Activated naive CD8-positive, alpha-beta T cell treated with anti-CD3 and anti-CD28 coated beads, Interleukin-2, amount 50 U/mL, for 24 hours (primary cell): ENCODE data around the gene SART3.
"Not testable (repeated sequence)": the region's sequence is repeated elsewhere in the genome, so short reads cannot be mapped to it uniquely, and the experiment has no call there.

Experiments
- ATAC-seq: fragments of 150-1000 bp; cut with Tn5 transposase; one replicate; pipeline ENCODE4 v1.10.0; 2021
- DNase-seq: peaks from one replicate; pipeline ENCODE4 v3.0.0; 2021
- H3K27ac Mint-ChIP-seq: one replicate; pipeline ENCODE4 v1.8.0; 2021; ENCODE audit warnings: mild to moderate bottlenecking, mixed read lengths
- H3K27me3 Mint-ChIP-seq: one replicate; pipeline ENCODE4 v1.8.0; 2021; ENCODE audit warnings: mixed read lengths
- H3K36me3 Mint-ChIP-seq: one replicate; pipeline ENCODE4 v1.8.0; 2021; ENCODE audit warnings: low read depth, mixed read lengths
- H3K4me1 Mint-ChIP-seq: one replicate; pipeline ENCODE4 v1.8.0; 2021; ENCODE audit warnings: mixed read lengths
- H3K4me3 Mint-ChIP-seq: one replicate; pipeline ENCODE4 v1.8.0; 2021; ENCODE audit warnings: mild to moderate bottlenecking, moderate library complexity, mixed read lengths
- H3K9me3 Mint-ChIP-seq: one replicate; pipeline ENCODE4 v1.8.0; 2021; ENCODE audit warnings: mixed read lengths

SART3 gene

DNA sequence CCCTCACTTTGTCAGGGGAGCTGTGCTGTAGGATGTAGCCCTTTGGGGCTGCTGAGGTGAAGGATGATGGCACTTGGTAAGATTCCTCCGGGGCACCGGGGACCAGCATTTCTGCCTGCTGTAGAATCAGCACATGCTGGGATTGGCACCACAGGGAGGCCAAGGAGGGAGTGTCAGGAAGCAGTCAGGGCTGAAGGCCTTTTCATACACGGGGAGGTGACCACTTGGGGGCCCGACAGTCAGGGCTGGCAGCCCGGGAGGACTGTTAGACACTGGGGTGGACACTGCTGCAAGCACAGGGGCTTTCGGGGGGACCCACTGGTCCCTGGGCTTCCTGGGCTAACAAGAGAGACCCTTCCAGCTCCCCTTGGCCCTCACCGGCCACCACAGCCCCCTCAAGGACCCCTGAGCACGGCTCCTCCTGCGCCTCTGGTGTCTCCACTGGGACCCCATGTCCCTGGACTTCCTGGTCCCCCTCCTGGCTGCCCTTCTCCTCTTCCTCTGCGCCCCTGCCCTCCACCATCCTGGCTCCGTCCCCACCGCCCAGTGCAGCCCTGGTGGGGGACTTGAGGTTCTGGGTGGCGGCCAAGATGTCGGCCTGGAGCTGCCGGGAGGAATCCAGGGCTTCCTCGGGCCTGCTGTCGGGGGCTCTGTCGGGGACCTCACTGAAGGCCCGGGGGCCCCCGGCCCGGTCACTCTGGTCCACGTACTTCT, 30.5 kb upstream of the SART3 start:
- no peak for ATAC-seq
- no peaks in the 10 kb centered on the region for H3K36me3 Mint-ChIP-seq
- no peak overlapping the region for H3K27ac Mint-ChIP-seq
- no peak for DNase-seq
- no peaks in the 10 kb centered on the region for H3K27me3 Mint-ChIP-seq
- no peaks in the 10 kb centered on the region for H3K9me3 Mint-ChIP-seq
- no peak overlapping the region for H3K4me3 Mint-ChIP-seq
- no peaks in the 10 kb centered on the region for H3K4me1 Mint-ChIP-seq

DNA sequence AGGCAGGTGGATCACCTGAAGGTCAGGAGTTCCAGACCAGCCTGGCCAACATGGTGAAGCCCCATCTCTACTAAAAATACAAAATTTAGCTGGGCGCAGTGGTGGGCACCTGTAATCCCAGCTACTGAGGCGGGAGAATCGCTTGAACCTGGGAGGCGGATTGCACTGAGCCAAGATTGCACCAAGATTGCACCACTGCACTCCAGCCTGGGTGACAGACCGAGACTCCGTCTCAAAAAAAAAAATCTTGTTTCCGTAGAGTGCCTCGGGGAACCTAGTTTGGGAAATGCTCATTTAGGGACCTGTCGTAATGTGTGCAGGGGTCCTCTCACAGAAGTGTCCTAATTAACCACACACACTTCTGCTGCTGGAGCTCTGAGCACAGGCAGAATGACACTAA, 29.5 kb upstream of the SART3 start:
- H3K36me3 Mint-ChIP-seq, H3K9me3 Mint-ChIP-seq, H3K27ac Mint-ChIP-seq, DNase-seq, H3K4me1 Mint-ChIP-seq, ATAC-seq, H3K4me3 Mint-ChIP-seq, H3K27me3 Mint-ChIP-seq: not testable (repeated sequence)

DNA sequence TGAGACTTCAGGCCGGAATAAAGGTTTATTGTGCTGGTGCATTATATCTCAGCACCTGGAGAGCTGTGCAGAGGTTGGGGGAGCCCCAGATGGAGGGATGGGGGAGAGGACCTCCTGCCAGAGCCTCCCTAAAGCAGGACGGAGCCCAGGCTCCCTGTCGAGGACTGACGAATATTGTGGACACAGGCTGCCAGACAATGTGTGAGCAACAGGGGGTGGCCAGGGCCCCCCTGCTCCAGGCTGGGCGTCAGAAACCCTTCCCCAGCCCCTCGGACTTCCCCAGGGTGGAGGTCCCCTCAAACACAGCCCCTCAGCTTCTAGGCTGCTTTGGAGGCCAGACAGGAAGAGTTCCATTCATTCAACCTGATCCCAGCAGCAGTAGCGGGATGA, 28.9 kb upstream of the SART3 start:
- H3K27ac Mint-ChIP-seq = no peak overlapping the region
- no peak overlapping the region for H3K4me3 Mint-ChIP-seq
- H3K27me3 Mint-ChIP-seq = peaks cover under 1% of the 10 kb centered on the region
- no peaks in the 10 kb centered on the region for H3K36me3 Mint-ChIP-seq
- H3K4me1 Mint-ChIP-seq = no peaks in the 10 kb centered on the region
- no peak for ATAC-seq
- H3K9me3 Mint-ChIP-seq = no peaks in the 10 kb centered on the region
- no peak for DNase-seq

DNA sequence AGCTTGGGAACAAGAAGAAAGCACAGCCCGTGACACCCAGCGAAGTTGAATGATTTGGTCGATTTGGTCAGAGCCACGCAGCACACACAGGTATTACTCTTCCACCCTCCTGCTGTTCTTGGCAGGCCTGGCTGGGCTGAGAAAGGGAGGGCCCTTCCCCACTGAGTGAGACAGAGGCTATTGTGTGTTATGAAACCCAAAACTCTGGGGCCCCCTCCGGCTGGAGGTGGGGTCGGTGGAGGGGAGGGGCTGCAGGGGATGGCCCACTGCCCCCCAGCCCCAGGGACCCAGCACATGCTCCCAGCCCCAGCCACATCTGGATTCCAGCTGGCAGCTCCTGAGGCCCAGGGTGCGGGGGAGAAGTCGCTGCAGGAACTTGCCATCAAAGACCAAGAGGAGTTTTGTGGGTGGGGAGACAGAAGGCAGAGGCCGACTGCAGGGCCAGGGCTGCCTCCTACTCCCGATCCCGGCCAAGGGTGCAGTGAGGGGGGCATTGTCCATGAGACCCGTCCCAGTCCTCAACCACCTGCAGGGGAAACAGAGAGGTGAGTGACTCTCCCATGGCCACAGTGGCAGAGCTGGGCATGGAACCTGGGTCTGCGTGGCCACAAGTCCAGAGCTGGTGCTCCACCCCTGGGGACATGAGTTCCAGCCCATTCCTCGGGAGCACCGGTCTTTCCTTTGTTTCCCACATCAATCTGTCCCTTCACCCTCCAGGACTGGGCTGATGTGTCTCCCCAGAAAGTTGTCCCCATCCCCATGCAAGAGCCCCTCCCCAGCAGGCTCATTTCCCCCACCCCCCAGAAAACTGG, 28.3 kb upstream of the SART3 start:
- Mint-ChIP-seq H3K36me3 (no peaks in the 10 kb centered on the region), H3K27me3 (peaks cover 4% of the 10 kb centered on the region), H3K4me1 (no peaks in the 10 kb centered on the region), H3K9me3 (no peaks in the 10 kb centered on the region), H3K27ac (no peak overlapping the region), H3K4me3 (no peak overlapping the region)
- ATAC-seq (no peak), DNase-seq (no peak)

DNA sequence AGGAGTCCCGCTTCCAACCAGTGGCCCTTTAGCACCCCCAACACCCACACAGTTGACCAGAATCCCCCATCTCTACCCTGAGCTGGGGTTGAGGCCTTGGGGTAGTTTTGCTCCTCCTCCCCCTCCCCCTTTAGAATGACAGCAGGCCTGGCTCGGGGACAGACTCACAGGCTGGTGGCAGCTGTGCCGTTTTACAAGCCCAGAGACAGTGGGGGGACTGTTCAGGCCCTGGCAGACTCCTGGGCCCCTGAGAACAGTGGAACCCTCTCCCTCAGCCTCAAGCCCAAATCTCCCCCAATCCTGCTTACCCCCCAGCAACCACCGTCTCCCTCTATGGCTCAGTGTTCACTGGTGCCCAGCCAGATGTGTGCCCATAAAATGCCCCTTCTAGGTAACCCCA, 26.9 kb upstream of the SART3 start:
- no peak for DNase-seq
- Mint-ChIP-seq H3K4me1 (no peaks in the 10 kb centered on the region), H3K36me3 (no peaks in the 10 kb centered on the region), H3K27ac (no peak overlapping the region), H3K27me3 (peaks cover 4% of the 10 kb centered on the region), H3K4me3 (no peak overlapping the region), H3K9me3 (no peaks in the 10 kb centered on the region)
- no peak for ATAC-seq

DNA sequence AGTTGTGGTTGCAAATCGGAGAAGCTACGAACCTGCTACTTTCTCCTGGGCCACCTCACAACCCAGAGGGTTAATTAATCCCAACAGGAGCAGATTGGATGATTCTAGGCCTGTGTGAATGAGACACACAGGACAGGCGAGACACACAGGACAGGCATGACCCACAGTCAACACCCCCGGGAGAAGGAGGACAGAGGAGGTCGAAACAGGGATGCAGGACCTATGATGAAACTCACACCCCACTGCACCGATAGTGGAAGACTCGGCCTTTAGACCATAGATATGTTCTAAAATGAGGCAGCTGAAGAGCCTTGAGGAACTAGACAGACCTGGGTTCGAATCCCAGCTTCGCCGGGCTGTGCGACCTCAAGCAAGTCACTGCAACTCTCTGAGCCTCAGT, 25.3 kb upstream of the SART3 start:
- H3K9me3 Mint-ChIP-seq = no peaks in the 10 kb centered on the region
- H3K36me3 Mint-ChIP-seq = no peaks in the 10 kb centered on the region
- no peak overlapping the region for H3K4me3 Mint-ChIP-seq
- no peak for ATAC-seq
- no peak overlapping the region for H3K27ac Mint-ChIP-seq
- peaks cover 4% of the 10 kb centered on the region for H3K27me3 Mint-ChIP-seq
- H3K4me1 Mint-ChIP-seq = no peaks in the 10 kb centered on the region
- no peak for DNase-seq

DNA sequence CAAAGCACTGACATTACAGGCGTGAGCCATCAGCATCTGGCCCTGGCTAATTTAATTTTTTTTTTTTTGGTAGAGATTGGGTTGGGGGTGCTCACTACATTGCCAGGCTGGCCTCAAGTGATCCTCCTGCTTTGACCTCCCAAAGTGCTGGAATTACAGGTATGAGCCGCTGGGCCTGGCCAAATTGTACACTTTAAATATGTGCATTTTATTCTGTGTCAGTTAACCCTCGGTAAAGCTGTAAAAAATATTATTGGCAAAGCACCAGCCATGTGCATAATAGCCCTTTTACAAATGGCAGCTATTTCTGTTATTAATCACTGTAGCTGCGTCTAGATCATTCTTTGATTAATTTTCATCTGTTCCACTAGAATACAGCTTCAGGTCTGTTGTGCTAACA, 24.9 kb upstream of the SART3 start:
- peaks cover 4% of the 10 kb centered on the region for H3K27me3 Mint-ChIP-seq
- no peak overlapping the region for H3K27ac Mint-ChIP-seq
- no peak for ATAC-seq
- no peaks in the 10 kb centered on the region for H3K9me3 Mint-ChIP-seq
- DNase-seq = no peak
- no peaks in the 10 kb centered on the region for H3K4me1 Mint-ChIP-seq
- no peak overlapping the region for H3K4me3 Mint-ChIP-seq
- H3K36me3 Mint-ChIP-seq = no peaks in the 10 kb centered on the region

DNA sequence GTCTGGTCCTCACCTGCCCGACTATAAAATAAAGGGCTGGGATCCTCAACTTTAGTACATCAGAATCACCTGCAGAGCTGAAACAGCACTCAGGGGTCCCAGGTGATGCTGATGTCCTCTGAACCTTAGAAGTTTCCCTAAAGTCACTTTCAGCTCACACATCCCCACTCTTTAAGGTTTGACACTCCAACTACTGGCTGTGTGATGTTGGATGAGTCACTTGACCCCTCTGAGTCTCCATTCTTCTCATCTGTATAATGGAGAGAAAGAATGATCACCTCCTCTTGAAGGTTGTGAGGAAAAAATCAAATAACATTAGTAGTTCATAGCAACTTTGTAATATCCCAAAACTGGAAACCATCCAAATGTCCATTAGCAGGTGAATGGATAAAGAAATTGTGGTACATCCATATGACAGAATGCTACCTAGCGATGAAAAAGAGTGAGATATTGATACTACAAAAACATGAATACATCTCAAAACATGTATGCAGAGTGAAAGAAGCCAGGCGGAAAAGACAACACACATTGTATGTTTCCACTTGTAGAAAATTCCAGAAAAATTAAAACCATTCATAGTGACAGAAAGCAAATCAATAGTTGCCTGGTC, 23.6 kb upstream of the SART3 start:
- Mint-ChIP-seq H3K36me3 (no peaks in the 10 kb centered on the region), H3K9me3 (no peaks in the 10 kb centered on the region), H3K4me3 (no peak overlapping the region), H3K27me3 (peaks cover 4% of the 10 kb centered on the region), H3K27ac (no peak overlapping the region), H3K4me1 (peaks cover under 1% of the 10 kb centered on the region)
- DNase-seq = no peak
- ATAC-seq = no peak

DNA sequence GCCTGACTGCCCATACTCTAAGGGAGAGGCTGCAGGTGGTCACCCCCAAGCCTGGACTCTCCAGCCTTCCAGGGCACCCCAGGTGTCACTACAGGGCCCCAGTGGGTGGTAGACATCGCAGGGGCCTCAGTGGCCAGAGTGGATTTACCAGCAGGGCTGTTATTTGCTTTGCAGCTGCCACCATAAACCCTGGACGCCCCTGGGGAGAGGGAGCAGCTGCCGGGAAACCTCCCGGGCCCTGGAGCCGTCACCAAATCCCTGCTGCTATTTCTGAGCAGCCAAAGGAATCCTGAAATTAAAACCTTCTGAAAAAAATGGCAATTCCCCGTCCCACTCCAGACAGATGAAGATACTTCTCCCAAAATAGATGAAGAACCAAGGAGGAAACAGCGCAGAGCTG, 23.0 kb upstream of the SART3 start:
- DNase-seq = no peak
- H3K36me3 Mint-ChIP-seq = no peaks in the 10 kb centered on the region
- H3K27ac Mint-ChIP-seq = no peak overlapping the region
- no peak overlapping the region for H3K4me3 Mint-ChIP-seq
- H3K4me1 Mint-ChIP-seq = peaks cover 6% of the 10 kb centered on the region
- no peak for ATAC-seq
- H3K27me3 Mint-ChIP-seq = peaks cover 4% of the 10 kb centered on the region
- H3K9me3 Mint-ChIP-seq = peaks cover 3% of the 10 kb centered on the region

DNA sequence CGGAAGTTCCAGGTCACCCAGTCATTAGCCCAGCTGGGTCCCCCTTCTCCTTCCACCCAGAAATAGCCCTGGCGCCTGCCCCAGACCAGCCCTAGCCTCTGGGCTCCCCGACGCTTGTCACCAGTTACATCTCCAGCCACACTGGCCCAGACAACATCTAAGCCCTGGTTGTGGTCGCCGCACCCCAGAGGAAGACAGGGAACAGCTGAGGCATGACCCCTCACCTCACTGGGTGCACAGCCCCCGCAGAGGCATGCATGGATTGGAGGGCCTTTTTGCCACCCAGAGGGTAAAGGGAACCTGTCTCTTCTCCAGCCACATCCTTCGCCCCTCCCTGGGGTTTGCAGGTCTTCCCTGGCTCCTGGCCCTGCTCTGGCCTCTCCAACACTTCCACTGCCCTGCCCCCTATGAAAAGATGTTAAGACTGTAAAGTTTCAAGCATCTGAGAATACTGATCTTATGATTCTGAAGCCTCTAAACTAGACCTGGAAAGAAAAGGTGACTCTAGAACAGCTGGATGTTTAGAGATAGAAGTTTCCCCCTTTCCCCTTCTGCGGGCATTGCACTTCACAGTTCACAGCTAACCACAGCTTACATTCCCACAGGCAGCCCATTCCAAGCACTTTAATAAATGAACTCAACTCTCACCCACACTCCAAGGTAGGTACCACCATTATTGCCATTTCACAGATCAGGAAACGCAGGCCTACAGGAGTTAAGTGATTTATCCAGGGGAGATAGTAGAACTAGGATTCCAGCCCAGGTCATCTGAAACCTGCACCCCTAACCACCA, 22.2 kb upstream of the SART3 start:
- DNase-seq = no peak
- Mint-ChIP-seq H3K36me3 (no peaks in the 10 kb centered on the region), H3K27ac (no peak overlapping the region), H3K27me3 (peaks cover 4% of the 10 kb centered on the region), H3K9me3 (peaks cover 9% of the 10 kb centered on the region), H3K4me1 (peaks cover 11% of the 10 kb centered on the region), H3K4me3 (no peak overlapping the region)
- no peak for ATAC-seq

DNA sequence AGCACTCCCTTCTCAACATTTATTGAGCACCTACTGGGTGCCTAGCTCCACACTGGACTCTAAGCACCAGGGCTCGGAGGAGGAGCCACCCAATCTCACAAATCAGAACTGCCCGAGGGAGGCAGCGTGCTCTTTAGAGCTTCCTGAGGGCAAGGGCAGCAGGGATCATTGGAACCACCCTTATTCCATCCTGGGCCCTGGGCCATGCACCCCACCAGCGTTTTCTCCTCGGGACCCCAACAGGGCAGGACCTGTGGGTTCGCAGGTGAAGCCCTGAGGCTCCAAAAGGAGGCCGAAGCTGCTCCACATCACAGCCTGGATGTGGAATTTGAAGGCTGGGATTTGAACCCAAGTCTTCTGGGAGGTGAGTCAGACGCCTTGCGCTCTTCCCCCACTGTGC, 21.5 kb upstream of the SART3 start:
- no peaks in the 10 kb centered on the region for H3K36me3 Mint-ChIP-seq
- no peak overlapping the region for H3K4me3 Mint-ChIP-seq
- DNase-seq (no peak), ATAC-seq (no peak)
- H3K27ac Mint-ChIP-seq = no peak overlapping the region
- H3K4me1 Mint-ChIP-seq = peaks cover 13% of the 10 kb centered on the region
- peaks cover 4% of the 10 kb centered on the region for H3K27me3 Mint-ChIP-seq
- H3K9me3 Mint-ChIP-seq = peaks cover 9% of the 10 kb centered on the region

DNA sequence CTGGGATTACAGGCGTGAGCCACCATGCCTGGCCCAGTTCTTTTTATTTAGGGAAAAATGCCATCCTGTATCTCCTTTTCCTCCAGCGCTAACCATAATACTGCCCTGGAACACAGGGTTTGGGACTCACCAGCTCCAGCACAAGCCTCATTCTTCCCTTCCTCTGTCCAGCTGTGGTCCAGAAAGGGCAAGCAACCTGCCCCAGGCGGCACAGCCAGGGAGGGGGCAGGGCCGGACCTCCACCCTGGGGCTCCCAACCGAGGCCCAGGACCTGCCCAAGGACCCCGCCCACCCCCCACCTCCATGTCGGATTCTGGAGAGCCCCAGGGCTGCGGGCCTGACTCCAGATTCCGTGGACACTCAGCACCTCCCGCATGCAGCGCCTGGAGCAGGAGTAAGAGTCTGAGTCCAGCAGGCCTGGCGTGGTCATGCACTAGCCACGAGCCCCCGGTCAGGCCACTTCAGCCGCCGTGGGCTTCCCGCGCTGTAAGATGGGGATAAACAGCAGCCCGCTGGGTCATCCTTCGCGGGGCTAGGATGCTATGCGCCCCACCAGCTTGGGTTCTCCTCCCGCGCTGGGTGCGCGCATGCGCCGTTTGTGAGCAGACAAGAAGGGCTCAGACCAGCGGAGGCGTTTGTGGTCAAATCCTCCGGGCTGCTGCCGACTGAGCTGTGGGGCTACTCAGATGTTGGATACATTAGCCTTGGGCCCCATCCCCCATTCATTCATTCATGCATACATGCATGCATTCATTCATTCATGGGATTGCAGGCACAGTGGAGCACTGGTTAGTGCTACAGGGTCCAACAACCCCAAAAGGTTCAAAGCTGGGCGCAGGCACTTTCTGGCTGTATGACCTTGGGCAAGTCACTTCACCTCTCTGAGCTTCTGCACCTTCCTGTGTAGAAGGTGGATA, 20.6 kb upstream of the SART3 start:
- no peak for DNase-seq
- Mint-ChIP-seq H3K27me3 (peaks cover 4% of the 10 kb centered on the region), H3K9me3 (peaks cover 9% of the 10 kb centered on the region), H3K4me3 (no peak overlapping the region), H3K36me3 (no peaks in the 10 kb centered on the region), H3K27ac (no peak overlapping the region), H3K4me1 (peaks cover 17% of the 10 kb centered on the region)
- no peak for ATAC-seq

DNA sequence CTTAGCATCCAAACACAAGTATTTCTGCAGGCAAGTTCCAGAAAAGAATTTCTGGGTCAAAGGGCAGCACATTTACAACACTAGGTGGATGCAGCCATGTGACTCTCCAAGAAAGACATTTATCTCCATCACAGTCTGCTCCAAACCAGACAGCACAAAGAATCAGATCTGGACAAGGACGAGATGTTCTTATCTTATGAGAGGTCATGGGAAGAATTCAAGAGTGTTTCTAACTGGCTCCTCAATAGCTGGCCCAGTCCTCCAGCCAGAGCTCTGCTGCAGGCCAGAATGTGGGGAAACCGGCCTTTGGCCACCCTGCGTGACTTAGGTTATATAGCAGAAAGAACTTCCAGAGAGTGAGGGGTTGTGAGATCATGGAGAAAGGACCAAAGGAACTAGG, 19.6 kb upstream of the SART3 start:
- Mint-ChIP-seq H3K9me3 (peaks cover 9% of the 10 kb centered on the region), H3K4me1 (peaks cover 23% of the 10 kb centered on the region), H3K36me3 (no peaks in the 10 kb centered on the region), H3K27ac (no peak overlapping the region), H3K4me3 (no peak overlapping the region), H3K27me3 (peaks cover 4% of the 10 kb centered on the region)
- ATAC-seq (no peak), DNase-seq (no peak)

DNA sequence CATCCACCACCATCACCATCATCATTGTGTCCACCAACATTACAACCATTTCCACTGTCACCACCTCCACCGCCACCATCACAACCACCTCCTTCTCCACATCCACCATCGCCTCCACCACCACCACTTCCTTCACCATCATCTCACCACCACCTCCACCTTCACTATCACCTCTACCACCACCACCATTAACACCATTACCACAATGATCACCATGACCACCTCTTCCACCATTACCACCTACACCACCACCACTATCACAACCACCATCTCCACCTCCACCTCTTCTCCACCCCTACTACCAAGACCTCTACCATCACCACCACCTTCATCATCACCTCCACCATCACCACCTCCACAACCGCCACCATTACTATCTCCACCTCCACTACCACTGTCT, 17.8 kb upstream of the SART3 start:
- ATAC-seq = no peak

More for the DNA sequence above, 17.8 kb upstream of the SART3 start:
- Mint-ChIP-seq H3K36me3 (no peaks in the 10 kb centered on the region), H3K9me3 (peaks cover 9% of the 10 kb centered on the region), H3K4me3 (no peak overlapping the region), H3K27me3 (peaks cover 3% of the 10 kb centered on the region), H3K4me1 (peaks cover 33% of the 10 kb centered on the region), H3K27ac (peak overlapping the region; percentile 52)
- DNase-seq = no peak
